ENCODE results near the gene MAPT.
"Not testable (repeated sequence)": the region's sequence is repeated elsewhere in the genome, so short reads cannot be mapped to it uniquely, and the experiment has no call there.

The MAPT gene

GRCh38 chr17:45997166-45997565, 102.8 kb downstream of the MAPT start:
- no peak for DNase-seq

- DNase-seq, result no peak
Observed at GRCh38 chr17:45997624-45998023, 103.3 kb downstream of the MAPT start.

- no peak for DNase-seq
Observed at GRCh38 chr17:45998987-45999899, 104.9 kb downstream of the MAPT start, which contains the start of gene STH. TSS of gene STH (plus strand) at chr17:45999250. CDS start at chr17:45999280, 30 bp downstream.

GRCh38 chr17:45999900-46000290, 105.5 kb downstream of the MAPT start:
- no peak for DNase-seq

GRCh38 chr17:46000292-46000691, 105.9 kb downstream of the MAPT start:
- DNase-seq, result no peak

- no peak for DNase-seq
Observed at GRCh38 chr17:46000757-46001156, 106.4 kb downstream of the MAPT start.

- no peak for DNase-seq
Observed at GRCh38 chr17:46001390-46002310, 107.3 kb downstream of the MAPT start.

GRCh38 chr17:46002311-46002972, 108.1 kb downstream of the MAPT start:
- DNase-seq, result peak; percentile 40 to 91

GRCh38 chr17:46002973-46003316, 108.6 kb downstream of the MAPT start:
- no peak for DNase-seq

- no peak for DNase-seq
Observed at GRCh38 chr17:46003907-46004748, 109.8 kb downstream of the MAPT start.

- not testable (repeated sequence) for DNase-seq
Observed at GRCh38 chr17:46006082-46006481, 111.7 kb downstream of the MAPT start.

- DNase-seq, result no peak
Observed at GRCh38 chr17:46007461-46007965, 113.2 kb downstream of the MAPT start.

- DNase-seq, result no peak
Observed at GRCh38 chr17:46008591-46008990, 114.2 kb downstream of the MAPT start.

GRCh38 chr17:46009681-46010596, 115.6 kb downstream of the MAPT start:
- no peak for DNase-seq

- no peak for DNase-seq
Observed at GRCh38 chr17:46010597-46011186, 116.3 kb downstream of the MAPT start.

GRCh38 chr17:46011711-46012505, 117.6 kb downstream of the MAPT start:
- no peak for DNase-seq

GRCh38 chr17:46012506-46013079, 118.2 kb downstream of the MAPT start:
- DNase-seq, result no peak

GRCh38 chr17:46013127-46013501, 118.8 kb downstream of the MAPT start:
- no peak for DNase-seq

- DNase-seq, result no peak
Observed at GRCh38 chr17:46013502-46014165, 119.3 kb downstream of the MAPT start.
